Pancreas (tissue), 10 donors: ENCODE data around the gene UPP2. TPM values are rescaled to one million over a fixed set of nuclear protein-coding genes. Genes with fewer than 3 reads are reported as not detected.

ENCODE experiments used
- ATAC-seq, 4 donors: fragments of 200-7000 bp; cut with Tn5 transposase; one replicate each; pipeline versions ENCODE4 v1.8.0 to v1.9.1; 2020; ENCODE audit warnings: mild to moderate bottlenecking in 4 of 4, moderate library complexity in 4 of 4
- DNase-seq, 6 donors: peaks; one replicate each; pipeline ENCODE4 v3.0.0-alpha.2; 2020
- FAIRE-seq: peaks from 2 replicates; lab custom pipeline; 2012; peaks lifted over from hg19 to GRCh38; lab: Jason Lieb, UNC
- H3K27ac ChIP-seq, 4 donors: fragments of 200-600 bp; sonication (generic); 1 replicate in 3 of 4; 2 replicates in 1 of 4; pipeline versions ENCODE4 v1.5.0 to v1.8.0; 2020
- H3K27me3 ChIP-seq, 4 donors: fragments of 200-600 bp; one replicate each; pipeline ENCODE4 v1.8.0; 2021
- H3K36me3 ChIP-seq, 3 donors: fragments of 200-600 bp; sonication (generic) in 1 of 3; one replicate each; pipeline versions ENCODE4 v1.5.0 to v1.8.0; 2020 to 2021
- H3K4me1 ChIP-seq, 3 donors: fragments of 200-600 bp; one replicate each; pipeline ENCODE4 v1.8.0; 2021
- H3K4me3 ChIP-seq, 4 donors: fragments of 200-600 bp; sonication (generic) in 2 of 4; one replicate each; pipeline versions ENCODE4 v1.5.0 to v1.8.0; 2020 to 2021
- H3K9me3 ChIP-seq, 4 donors: fragments of 200-600 bp; one replicate each; pipeline ENCODE4 v1.8.0; 2021
- CTCF ChIP-seq, 4 donors: fragments of 200-600 bp; sonication (generic) in 3 of 4; IDR thresholded peaks; one replicate each; pipeline versions ENCODE4 v1.5.0 to v1.8.0; 2021; ENCODE audit warnings: antibody characterized with exemption in 4 of 4
- WGBS, 2 donors: extraction: QIAGEN DNeasy Blood & Tissue Kit; methylation state at CpG; one replicate each; pipeline ENCODE4 v1.1.7; 2013; 5-methylcytosine and 5-hydroxymethylcytosine counted together
- intact Hi-C, 3 donors: fragments of 100-400 bp; cut with DNase I; formaldehyde crosslinking; loops; one replicate each; pipeline versions ENCODE4 v1.11.1 to v1.14.2; 2022
- polyA plus RNA-seq, 2 donors: library from polyadenylated mRNA; stranded (reverse); fragments of 200-250 nt; gene quantifications; one replicate each; pipeline ENCODE4 v1.2.3, GENCODE V29; 2013
- total RNA-seq, 6 donors: library from RNA; stranded (reverse); fragmentation: NEBNext Ultra II Directional in 4 of 6; extraction: Animal tissue kit (Norgen Biotek cat#: 25700) in 4 of 6; gene quantifications; one replicate each; pipeline versions ENCODE4 v1.2.1 to v1.2.4, GENCODE V29; 2021 to 2023
- donor health status: healthy with polysubstance abuse.
- donor health status: DM: no; HTN: no; CAD: no; lungs with moderate emphysema.
- donor health status: DM: no; HTN: no; CAD: no.
- donor health status: control.
- donor health status: control.
- donor health status: Bipolar disorder and iron deficiency.
- donor health status: DM: yes; HTN: yes; CAD: no.
- donor health status: DM: no; HTN: no; CAD: no.
- donor health status: DM: no; HTN: no; CAD: no.
- donor health status: DM: yes; HTN: yes; CAD: no.

Gene UPP2
- total and polyA plus RNA-seq, 8 donors, result not detected

- Histone ChIP-seq H3K4me3 (no peak overlapping the region), H3K27ac (no peak overlapping the region), H3K36me3 (no peaks in the 10 kb centered on the region), H3K27me3 (no peaks in the 10 kb centered on the region), H3K9me3 (no peaks in the 10 kb centered on the region), H3K4me1 (no peaks in the 10 kb centered on the region)
- FAIRE-seq (no peak), DNase-seq (no peak), ATAC-seq (no peak)
- WGBS, 2 donors, result 40 to 58% methylated on average over 1 of the region's 1 CpG
- no peak for TF ChIP-seq CTCF (IDR thresholded peaks at IDR 0.05)
- intact Hi-C loops, result loop anchor here in 1 of 3 donors (10.0 kb wide), 1 partner anchor 561 kb away; no protein-coding TSS in a partner anchor
Measured at GRCh38 chr2:158184001-158184400, 82.3 kb downstream of the UPP2 start.

- Histone ChIP-seq H3K9me3 (no peaks in the 10 kb centered on the region), H3K4me1 (no peaks in the 10 kb centered on the region), H3K4me3 (no peak overlapping the region), H3K27me3 (no peaks in the 10 kb centered on the region), H3K27ac (no peak overlapping the region), H3K36me3 (no peaks in the 10 kb centered on the region)
- ATAC-seq (peak in 3 of 4 donors; percentile 14 to 48 (median 28)), DNase-seq (no peak), FAIRE-seq (no peak)
- no peak for TF ChIP-seq CTCF (IDR thresholded peaks at IDR 0.05)
- intact Hi-C loops, result loop anchor here in 1 of 3 donors (10.0 kb wide), 1 partner anchor 560 kb away; no protein-coding TSS in a partner anchor
- WGBS, 2 donors, result 83 to 91% methylated on average over 3 of the region's 3 CpGs
Measured at GRCh38 chr2:158184556-158185343, 83.1 kb downstream of the UPP2 start.

Other genes with a start within 250 kb of the UPP2 start
- gene ACVR1, start 225.5 kb upstream of the UPP2 start, total RNA-seq, result 10 to 100 TPM in 5 of 6 donors, 1 to 10 TPM in 1; 9.8 to 25.2 (median 12.9) TPM
- 1 to 10 TPM; 3.1 to 6.7 TPM for gene ACVR1, start 225.5 kb upstream of the UPP2 start, polyA plus RNA-seq